ENCODE data around the gene CD38. TPM values are rescaled to one million over a fixed set of nuclear protein-coding genes. Genes with fewer than 3 reads are reported as not detected.

The CD38 gene
- total RNA-seq, 1 experiment from 2014 or later: 0.07 TPM

GRCh38 chr4:15848191-15848842, 70.2 kb downstream of the CD38 start:
- no peaks in the 10 kb centered on the region for H3K27me3 ChIP-seq (ENCODE audit: insufficient read depth, low read length)
- no peak overlapping the region for H2BK20ac ChIP-seq (ENCODE audit: low read depth, low read length, poor library complexity, severe bottlenecking)
- no peaks in the 10 kb centered on the region for H3K23me2 ChIP-seq (ENCODE audit: insufficient read length, low read depth, low read length, poor library complexity, severe bottlenecking)
- no peak overlapping the region for H3K56ac ChIP-seq (ENCODE audit: insufficient read length, low read depth, low read length)
- no peak overlapping the region for H3K4ac ChIP-seq (ENCODE audit: low read depth, low read length)
- H2AFZ ChIP-seq (ENCODE audit: low read length): no peak overlapping the region
- no peaks in the 10 kb centered on the region for H3K79me2 ChIP-seq (ENCODE audit: insufficient read depth, low read length)
- H4K8ac ChIP-seq (replicated peaks; ENCODE audit: insufficient read length, low read depth, low read length): no peak overlapping the region
- H3K79me1 ChIP-seq (ENCODE audit: insufficient read depth, low read depth, low read length, poor library complexity, severe bottlenecking): no peaks in the 10 kb centered on the region
- no peak overlapping the region for H3K9ac ChIP-seq (ENCODE audit: extremely low read depth, insufficient read length, low read length)
- no peak overlapping the region for H2BK120ac ChIP-seq (ENCODE audit: low read depth, low read length, poor library complexity, severe bottlenecking)
- no peak overlapping the region for H3K4me2 ChIP-seq (ENCODE audit: insufficient read depth, insufficient read length, low read length)
- H3K18ac ChIP-seq (ENCODE audit: insufficient read length, low read depth, low read length): no peak overlapping the region
- no peak overlapping the region for H2BK12ac ChIP-seq (ENCODE audit: insufficient read length, low read depth, low read length)
- no peak overlapping the region for H3K14ac ChIP-seq (ENCODE audit: insufficient read depth, low read length)
- H2AK5ac ChIP-seq (ENCODE audit: insufficient read length, low read length): no peak overlapping the region
- H4K5ac ChIP-seq (ENCODE audit: insufficient read length, low read depth, low read length): no peak overlapping the region
- no peak overlapping the region for H3T11ph ChIP-seq (ENCODE audit: low read length)
- H3K23ac ChIP-seq (ENCODE audit: insufficient read length, low read depth, low read length): no peak overlapping the region
- no peaks in the 10 kb centered on the region for H3K4me1 ChIP-seq (ENCODE audit: insufficient read depth, low read length)
- no peaks in the 10 kb centered on the region for H3K9me3 ChIP-seq (ENCODE audit: control insufficient read depth, low read depth, low read length)
- no peak overlapping the region for H2BK15ac ChIP-seq (ENCODE audit: low read depth, low read length)
- Mint-ChIP-seq H3K27me3 (ENCODE audit: low read depth) (no peaks in the 10 kb centered on the region), H3K4me1 (no peaks in the 10 kb centered on the region), H3K36me3 (ENCODE audit: insufficient read depth in 1 of 3, low read depth in 3 of 3) (no peaks in the 10 kb centered on the region), H3K9me3 (peaks cover 0 to 2% of the 10 kb centered on the region in 2 experiments; a peak in 1 of 5 replicates), H3K4me3 (no peak overlapping the region), H3K27ac (no peak overlapping the region)
- no peak overlapping the region for H3K27ac ChIP-seq (ENCODE audit: insufficient read length, low read depth, low read length)
- H2BK5ac ChIP-seq (ENCODE audit: insufficient read length, low read length): no peak overlapping the region
- H4K91ac ChIP-seq (ENCODE audit: insufficient read length, low read depth, low read length): no peak overlapping the region
- TF ChIP-seq CTCF (conservative IDR thresholded peaks at IDR 0.05): no peak
- H4K20me1 ChIP-seq (ENCODE audit: control insufficient read depth, insufficient read depth, insufficient read length): no peaks in the 10 kb centered on the region
- no CpG with 5 or more reads among the region's 10 CpGs for WGBS (ENCODE audit: extremely low coverage, insufficient read length, low lambda C conversion rate)
- no peak for DNase-seq

Data from H9 (cell line).